HepG2 (cell line): ENCODE measurements around the gene CFAP100.

ENCODE experiments used
- CTCF ChIP-seq: sonication (generic); formaldehyde crosslinking; IDR thresholded peaks from 2 replicates; pipeline ENCODE4 v1.5.0; 2020; ENCODE audit warnings: mild to moderate bottlenecking, missing genetic modification reagents, moderate library complexity
- GMEB1 ChIP-seq: sonication (generic); formaldehyde crosslinking; IDR thresholded peaks from 2 replicates; pipeline ENCODE4 v1.5.1; 2020; ENCODE audit warnings: missing genetic modification reagents, mild to moderate bottlenecking, borderline replicate concordance
- JUN ChIP-seq: sonication (generic); formaldehyde crosslinking; IDR thresholded peaks from 2 replicates; pipeline ENCODE4 v1.4.0; 2020; ENCODE audit warnings: mild to moderate bottlenecking, missing genetic modification reagents
- PREB ChIP-seq: sonication (generic); formaldehyde crosslinking; IDR thresholded peaks from 2 replicates; pipeline ENCODE4 v1.4.0; 2020; ENCODE audit warnings: missing genetic modification reagents
- TARDBP ChIP-seq: sonication (generic); formaldehyde crosslinking; IDR thresholded peaks from 2 replicates; pipeline ENCODE4 v1.8.0; 2022; ENCODE audit warnings: mild to moderate bottlenecking, missing genetic modification reagents
- ZBTB43 ChIP-seq: sonication (generic); formaldehyde crosslinking; conservative IDR thresholded peaks from 2 replicates; pipeline ENCODE4 v1.4.0; 2020; ENCODE audit warnings: missing genetic modification reagents
- ZNF143 ChIP-seq: sonication (generic); formaldehyde crosslinking; IDR thresholded peaks from 2 replicates; pipeline ENCODE4 v1.4.0; 2020; ENCODE audit warnings: missing genetic modification reagents
- ZNF747 ChIP-seq: sonication (generic); formaldehyde crosslinking; IDR thresholded peaks from 2 replicates; pipeline ENCODE4 v1.8.1; 2023; ENCODE audit warnings: missing genetic modification reagents, mild to moderate bottlenecking, borderline replicate concordance

- TF ChIP-seq PREB (CRISPR knock-in tag) (no peak), ZBTB43 (CRISPR knock-in tag) (no peak), GMEB1 (CRISPR knock-in tag) (no peak), ZNF143 (CRISPR knock-in tag) (no peak), TARDBP (CRISPR knock-in tag) (no peak), ZNF747 (CRISPR knock-in tag) (no peak), CTCF (CRISPR knock-in tag) (no peak), JUN (no peak)
These were observed 54.1 kb downstream of the CFAP100 start for GRCh38 chr3:126448893-126449180.
